Measurements from ENCODE around the gene IL1B. TPM values are rescaled to one million over a fixed set of nuclear protein-coding genes. Genes with fewer than 3 reads are reported as not detected.

IL1B gene
- polyA plus RNA-seq = 3.9 TPM
- long read RNA-seq, donor 1, partial matches to known transcripts = 0 of 1 reads
- long read RNA-seq, donor 1, other reads (novel, unspliced or antisense) = 0 of 1 reads
- long read RNA-seq, donor 2 = 0 reads
- long read RNA-seq, donor 3 = 0 reads
- long read RNA-seq, donor 4 = 0 reads
- long read RNA-seq, donor 5 = 0 reads
- long read RNA-seq, donor 6, partial matches to known transcripts = 0 of 1 reads
- long read RNA-seq, donor 6, other reads (novel, unspliced or antisense) = 0 of 1 reads
- long read RNA-seq, donor 7 = 0 reads
- long read RNA-seq, donor 8, partial matches to known transcripts = 0 of 2 reads
- long read RNA-seq, donor 8, other reads (novel, unspliced or antisense) = 0 of 2 reads
- long read RNA-seq, donor 9, partial matches to known transcripts = 0 of 2 reads
- long read RNA-seq, donor 9, other reads (novel, unspliced or antisense) = 0 of 2 reads
- long read RNA-seq, donor 10, partial matches to known transcripts = 0 of 1 reads
- long read RNA-seq, donor 10, other reads (novel, unspliced or antisense) = 0 of 1 reads
- long read RNA-seq, donor 11, partial matches to known transcripts = 0 of 1 reads
- long read RNA-seq, donor 11, other reads (novel, unspliced or antisense) = 0 of 1 reads

DNA sequence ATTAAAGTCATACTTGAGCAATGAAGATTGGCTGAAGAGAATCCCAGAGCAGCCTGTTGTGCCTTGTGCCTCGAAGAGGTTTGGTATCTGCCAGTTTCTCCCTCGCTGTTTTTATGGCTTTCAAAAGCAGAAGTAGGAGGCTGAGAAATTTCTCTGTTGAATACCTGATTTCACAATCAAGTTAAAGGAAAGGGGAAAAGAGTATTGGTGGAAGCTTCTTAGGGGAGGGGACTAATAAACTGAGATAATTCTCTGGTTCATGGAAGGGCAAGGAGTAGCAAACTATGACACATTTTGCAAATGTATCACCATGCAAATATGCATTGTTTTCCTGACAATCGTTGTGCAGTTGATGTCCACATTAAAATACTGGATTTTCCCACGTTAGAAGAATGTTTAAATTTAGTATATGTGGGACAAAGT is at the start of gene IL1B:
Gene IL1B, minus strand, starts transcription at position 85 of the 423 bp plus-strand sequence. CDS start 550 bp downstream, outside the sequence.
- no CpG with 5 or more reads among the region's 4 CpGs for WGBS (ENCODE audit: insufficient coverage, low lambda C conversion rate)
- Histone ChIP-seq H3K4me1 (ENCODE audit: control insufficient read depth, insufficient read depth, low read length) (peaks cover 26% of the 10 kb centered on the region), H3K9me3 (ENCODE audit: control insufficient read depth, low read depth, low read length) (no peaks in the 10 kb centered on the region), H3K27ac (ENCODE audit: low read length) (no peak within 1 kb of the TSS), H3K4me3 (ENCODE audit: low read length) (no peak within 1 kb of the TSS), H3K27me3 (ENCODE audit: control insufficient read depth, insufficient read depth, low read length) (no peaks in the 10 kb centered on the region), H3K36me3 (ENCODE audit: control insufficient read depth, insufficient read depth, low read length) (no peaks in the 10 kb centered on the region)
- DNase-seq = peak; percentile 33 to 76

DNA sequence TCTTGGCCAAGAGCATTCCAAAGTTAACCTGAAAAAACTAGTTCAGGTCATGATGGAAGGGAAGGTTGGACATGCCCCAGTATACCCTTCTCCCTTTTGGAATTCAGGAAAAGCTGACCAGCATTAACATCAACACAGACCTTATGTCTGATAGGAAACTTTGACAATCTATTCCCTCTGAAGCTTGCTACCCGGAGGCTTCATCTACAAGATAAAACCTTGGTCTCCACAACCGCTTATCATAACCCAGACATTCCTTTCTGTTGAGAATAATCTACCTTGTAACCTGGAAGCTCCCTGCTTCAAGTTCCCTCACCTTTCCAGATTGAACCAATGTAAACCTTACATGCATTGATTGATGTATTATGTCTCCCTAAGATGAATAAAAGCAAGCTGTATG is 49.7 kb upstream of the IL1B start:
- Histone ChIP-seq H3K4me3 (ENCODE audit: low read length) (no peak overlapping the region), H3K4me1 (ENCODE audit: control insufficient read depth, insufficient read depth, low read length) (no peaks in the 10 kb centered on the region), H3K9me3 (ENCODE audit: control insufficient read depth, low read depth, low read length) (no peaks in the 10 kb centered on the region), H3K27me3 (ENCODE audit: control insufficient read depth, insufficient read depth, low read length) (no peaks in the 10 kb centered on the region), H3K36me3 (ENCODE audit: control insufficient read depth, insufficient read depth, low read length) (no peaks in the 10 kb centered on the region), H3K27ac (ENCODE audit: low read length) (no peak overlapping the region)
- no CpG with 5 or more reads among the region's 2 CpGs for WGBS (ENCODE audit: insufficient coverage, low lambda C conversion rate)
- no peak for DNase-seq

DNA sequence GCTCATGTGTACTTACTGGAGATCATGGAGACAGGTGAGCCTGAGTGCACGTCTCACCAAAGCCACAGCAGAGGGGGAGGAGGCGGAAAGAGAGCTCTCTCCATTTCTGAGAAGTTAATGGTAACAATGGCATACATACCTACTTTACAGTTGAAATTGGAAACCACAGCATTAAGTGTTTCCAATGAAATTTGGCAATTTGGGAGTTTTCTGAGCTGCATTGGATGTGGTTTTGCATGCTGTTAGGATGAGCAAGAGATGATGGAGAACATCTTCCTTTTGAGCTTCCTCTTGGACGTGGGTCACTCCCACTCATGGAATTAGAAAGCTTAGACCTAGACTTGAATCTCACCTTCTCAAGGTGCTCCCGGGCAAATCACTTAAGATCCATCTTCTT is 48.9 kb upstream of the IL1B start:
- Histone ChIP-seq H3K9me3 (ENCODE audit: control insufficient read depth, low read depth, low read length) (no peaks in the 10 kb centered on the region), H3K4me1 (ENCODE audit: control insufficient read depth, insufficient read depth, low read length) (no peaks in the 10 kb centered on the region), H3K27me3 (ENCODE audit: control insufficient read depth, insufficient read depth, low read length) (no peaks in the 10 kb centered on the region), H3K27ac (ENCODE audit: low read length) (no peak overlapping the region), H3K36me3 (ENCODE audit: control insufficient read depth, insufficient read depth, low read length) (no peaks in the 10 kb centered on the region), H3K4me3 (ENCODE audit: low read length) (no peak overlapping the region)
- DNase-seq = no peak
- no CpG with 5 or more reads among the region's 4 CpGs for WGBS (ENCODE audit: insufficient coverage, low lambda C conversion rate)

DNA sequence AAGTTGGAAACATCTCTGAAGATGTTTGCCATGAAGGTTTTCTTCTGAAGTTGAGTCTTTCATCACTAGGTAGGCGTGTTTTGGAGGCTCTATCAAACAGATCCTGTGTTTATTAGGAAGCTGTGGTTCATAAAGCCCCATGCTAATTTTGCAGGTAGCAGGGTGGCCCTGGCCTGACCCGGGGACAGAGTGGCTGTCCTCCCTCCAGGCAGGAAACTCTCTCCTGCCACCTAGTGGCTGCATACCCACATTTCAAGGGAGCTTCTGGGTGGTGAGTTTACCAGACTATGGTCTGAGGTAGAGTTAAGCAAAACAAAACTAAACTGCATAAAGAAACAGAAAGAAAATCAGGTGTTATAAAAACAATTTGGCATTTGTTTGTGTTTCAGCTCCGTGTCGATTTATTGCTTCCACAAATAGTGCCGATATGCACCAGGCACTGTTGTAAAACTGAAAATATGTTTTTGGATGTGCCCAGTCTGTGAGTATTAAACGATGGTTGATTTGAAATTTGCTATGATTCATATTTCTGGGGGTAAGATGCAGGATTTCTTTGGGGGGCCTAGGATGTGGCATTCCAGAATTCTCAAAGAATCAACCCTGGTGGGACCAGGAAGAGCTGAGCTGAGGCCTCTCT is 48.4 kb upstream of the IL1B start:
- no peak overlapping the region for H3K27ac ChIP-seq (ENCODE audit: low read length)
- H3K4me1 ChIP-seq (ENCODE audit: control insufficient read depth, insufficient read depth, low read length) = no peaks in the 10 kb centered on the region
- no peaks in the 10 kb centered on the region for H3K9me3 ChIP-seq (ENCODE audit: control insufficient read depth, low read depth, low read length)
- no peaks in the 10 kb centered on the region for H3K36me3 ChIP-seq (ENCODE audit: control insufficient read depth, insufficient read depth, low read length)
- DNase-seq = peak; percentile 43 to 48
- no peak overlapping the region for H3K4me3 ChIP-seq (ENCODE audit: low read length)
- WGBS (ENCODE audit: insufficient coverage, low lambda C conversion rate) = 58% methylated on average over 3 of the region's 6 CpGs
- H3K27me3 ChIP-seq (ENCODE audit: control insufficient read depth, insufficient read depth, low read length) = no peaks in the 10 kb centered on the region

DNA sequence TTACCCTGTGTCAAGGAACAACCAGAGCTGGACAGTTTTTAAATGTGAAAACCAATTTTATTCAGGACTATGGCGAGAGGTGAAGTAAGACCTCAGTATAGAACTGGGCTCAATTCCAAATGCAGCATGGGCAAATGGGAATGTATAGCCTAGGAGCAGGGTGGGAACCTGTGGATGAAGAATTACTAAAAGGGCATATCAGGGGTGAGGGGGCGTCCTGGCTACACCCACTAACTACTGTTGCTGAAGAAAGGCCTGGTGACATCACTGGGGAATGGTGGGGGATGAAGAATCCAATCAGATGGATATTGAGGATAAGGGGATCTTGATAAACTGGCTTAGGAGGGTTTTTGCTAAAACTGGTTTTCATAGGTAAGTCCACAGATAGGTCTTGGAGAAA is 47.1 kb upstream of the IL1B start:
- Histone ChIP-seq H3K9me3 (ENCODE audit: control insufficient read depth, low read depth, low read length) (no peaks in the 10 kb centered on the region), H3K4me1 (ENCODE audit: control insufficient read depth, insufficient read depth, low read length) (no peaks in the 10 kb centered on the region), H3K36me3 (ENCODE audit: control insufficient read depth, insufficient read depth, low read length) (no peaks in the 10 kb centered on the region), H3K27ac (ENCODE audit: low read length) (no peak overlapping the region), H3K27me3 (ENCODE audit: control insufficient read depth, insufficient read depth, low read length) (no peaks in the 10 kb centered on the region), H3K4me3 (ENCODE audit: low read length) (no peak overlapping the region)
- DNase-seq = no peak
- WGBS (ENCODE audit: insufficient coverage, low lambda C conversion rate) = no CpG with 5 or more reads among the region's 2 CpGs

DNA sequence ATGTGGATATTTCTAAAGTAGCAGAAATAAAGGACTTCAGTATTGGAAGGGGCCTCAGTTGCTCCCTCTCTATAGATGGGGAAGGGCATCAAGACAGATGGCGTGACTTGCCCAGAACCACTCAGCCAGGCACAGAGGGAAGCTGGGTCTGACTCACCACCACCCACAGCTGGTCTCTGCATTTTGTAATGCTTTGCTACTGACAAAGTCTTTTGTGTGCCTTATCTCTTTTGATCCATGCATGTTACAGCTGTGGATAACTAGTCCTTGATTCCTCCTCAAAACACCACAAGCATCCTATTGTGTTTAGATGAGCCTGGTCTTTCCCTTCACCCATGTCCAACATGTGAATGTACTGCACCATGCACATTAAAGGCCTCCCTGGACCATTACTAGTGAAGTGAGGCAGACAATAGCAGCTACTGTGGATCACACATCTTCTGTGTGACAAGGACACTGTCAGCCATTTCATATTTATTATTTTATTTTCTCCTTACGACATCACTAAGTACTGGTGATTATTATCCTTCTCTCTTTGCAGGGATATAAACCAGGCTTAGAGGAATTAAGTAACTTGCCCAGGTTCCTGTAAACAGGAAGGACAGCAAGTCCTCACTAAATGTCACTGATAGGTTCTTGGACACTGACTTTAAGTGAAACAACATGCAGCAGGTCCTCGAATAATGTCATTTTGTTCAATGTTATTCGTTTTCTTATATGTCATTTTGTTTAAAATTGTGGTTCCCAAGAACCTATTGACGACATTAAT is 44.8 kb upstream of the IL1B start:
- Histone ChIP-seq H3K27me3 (ENCODE audit: control insufficient read depth, insufficient read depth, low read length) (no peaks in the 10 kb centered on the region), H3K36me3 (ENCODE audit: control insufficient read depth, insufficient read depth, low read length) (no peaks in the 10 kb centered on the region), H3K9me3 (ENCODE audit: control insufficient read depth, low read depth, low read length) (no peaks in the 10 kb centered on the region), H3K4me3 (ENCODE audit: low read length) (no peak overlapping the region), H3K27ac (ENCODE audit: low read length) (no peak overlapping the region), H3K4me1 (ENCODE audit: control insufficient read depth, insufficient read depth, low read length) (no peaks in the 10 kb centered on the region)
- no peak for DNase-seq
- 94% methylated on average over 3 of the region's 5 CpGs for WGBS (ENCODE audit: insufficient coverage, low lambda C conversion rate)

DNA sequence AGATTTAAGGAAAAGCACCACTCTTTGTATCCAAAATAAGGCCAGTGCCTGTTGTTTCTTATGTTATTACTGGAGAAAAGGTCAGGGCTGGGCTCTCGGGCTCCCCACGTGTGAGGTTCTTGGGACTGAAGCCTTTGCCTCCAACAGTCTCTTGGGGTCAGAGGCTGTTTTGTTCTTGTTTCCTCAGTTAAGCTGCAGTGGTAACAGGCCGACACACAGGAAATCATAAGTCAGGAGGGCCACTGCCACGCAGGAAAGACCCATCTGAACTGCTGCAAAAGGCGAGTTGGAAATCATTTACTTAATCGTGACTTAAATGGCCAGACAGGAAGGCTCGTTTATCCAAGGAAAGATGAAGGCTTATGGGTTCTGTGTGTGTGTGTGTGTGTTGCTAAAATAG is 44.1 kb upstream of the IL1B start:
- Histone ChIP-seq H3K9me3 (ENCODE audit: control insufficient read depth, low read depth, low read length) (no peaks in the 10 kb centered on the region), H3K36me3 (ENCODE audit: control insufficient read depth, insufficient read depth, low read length) (no peaks in the 10 kb centered on the region), H3K27me3 (ENCODE audit: control insufficient read depth, insufficient read depth, low read length) (no peaks in the 10 kb centered on the region), H3K27ac (ENCODE audit: low read length) (no peak overlapping the region), H3K4me1 (ENCODE audit: control insufficient read depth, insufficient read depth, low read length) (no peaks in the 10 kb centered on the region), H3K4me3 (ENCODE audit: low read length) (no peak overlapping the region)
- 84% methylated on average over 2 of the region's 7 CpGs for WGBS (ENCODE audit: insufficient coverage, low lambda C conversion rate)
- no peak for DNase-seq

DNA sequence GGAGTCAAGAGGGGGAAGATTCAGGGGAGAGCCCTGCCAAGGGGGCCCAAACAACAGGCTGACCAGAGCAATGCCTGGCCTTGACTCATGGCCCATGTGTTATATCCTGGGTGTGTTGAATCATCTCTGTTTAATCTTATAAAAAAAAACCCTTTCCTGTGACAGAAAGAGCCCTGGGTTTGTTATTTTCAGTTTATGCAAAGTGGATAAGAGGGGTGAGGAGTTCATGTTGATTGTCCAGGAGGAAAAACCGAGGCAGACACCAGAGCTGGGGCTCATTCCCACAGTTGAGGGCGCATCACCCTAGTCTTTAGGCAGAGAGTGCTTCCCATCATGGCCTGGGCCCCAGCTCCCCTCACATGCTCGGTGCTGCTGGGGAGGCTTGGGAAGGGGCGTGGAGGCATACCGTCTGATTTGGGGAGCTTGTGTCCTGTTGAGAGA is 43.5 kb upstream of the IL1B start:
- WGBS (ENCODE audit: insufficient coverage, low lambda C conversion rate) = no CpG with 5 or more reads among the region's 5 CpGs
- H3K27ac ChIP-seq (ENCODE audit: low read length) = no peak overlapping the region
- no peaks in the 10 kb centered on the region for H3K27me3 ChIP-seq (ENCODE audit: control insufficient read depth, insufficient read depth, low read length)

DNA sequence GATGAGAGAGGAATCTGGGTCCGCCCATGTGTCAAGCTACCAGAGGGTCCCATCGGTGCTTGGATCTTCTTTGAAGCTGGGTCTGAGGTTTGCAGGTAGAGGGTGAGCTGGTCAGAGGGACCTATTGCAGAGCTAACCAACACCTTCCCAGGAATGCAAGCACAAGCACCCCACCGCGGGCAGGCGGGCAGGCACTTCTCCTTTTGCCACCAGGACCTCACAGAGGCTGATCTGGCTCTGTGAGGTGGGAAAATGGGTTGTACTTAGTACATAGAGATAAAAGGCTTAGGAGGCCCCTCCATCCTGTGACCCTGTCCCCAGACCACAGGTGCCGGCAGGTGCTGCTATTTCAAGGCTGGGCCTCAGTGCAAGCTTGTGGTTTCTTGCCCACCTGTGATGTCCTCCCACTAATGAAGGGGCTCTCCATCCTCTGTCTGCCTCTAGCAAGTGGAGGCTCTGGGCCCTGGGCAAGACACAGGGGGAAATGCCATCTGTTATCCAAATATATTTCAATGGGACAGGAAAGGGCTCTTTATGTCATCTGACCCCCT is 43.0 kb upstream of the IL1B start:
- Histone ChIP-seq H3K4me1 (ENCODE audit: control insufficient read depth, insufficient read depth, low read length) (no peaks in the 10 kb centered on the region), H3K4me3 (ENCODE audit: low read length) (no peak overlapping the region), H3K27ac (ENCODE audit: low read length) (no peak overlapping the region), H3K27me3 (ENCODE audit: control insufficient read depth, insufficient read depth, low read length) (no peaks in the 10 kb centered on the region), H3K36me3 (ENCODE audit: control insufficient read depth, insufficient read depth, low read length) (no peaks in the 10 kb centered on the region), H3K9me3 (ENCODE audit: control insufficient read depth, low read depth, low read length) (no peaks in the 10 kb centered on the region)
- no CpG with 5 or more reads among the region's 6 CpGs for WGBS (ENCODE audit: insufficient coverage, low lambda C conversion rate)
- no peak for DNase-seq

More for the DNA sequence above, 43.5 kb upstream of the IL1B start:
- Histone ChIP-seq H3K36me3 (ENCODE audit: control insufficient read depth, insufficient read depth, low read length) (no peaks in the 10 kb centered on the region), H3K4me1 (ENCODE audit: control insufficient read depth, insufficient read depth, low read length) (no peaks in the 10 kb centered on the region), H3K9me3 (ENCODE audit: control insufficient read depth, low read depth, low read length) (no peaks in the 10 kb centered on the region), H3K4me3 (ENCODE audit: low read length) (no peak overlapping the region)
- no peak for DNase-seq

DNA sequence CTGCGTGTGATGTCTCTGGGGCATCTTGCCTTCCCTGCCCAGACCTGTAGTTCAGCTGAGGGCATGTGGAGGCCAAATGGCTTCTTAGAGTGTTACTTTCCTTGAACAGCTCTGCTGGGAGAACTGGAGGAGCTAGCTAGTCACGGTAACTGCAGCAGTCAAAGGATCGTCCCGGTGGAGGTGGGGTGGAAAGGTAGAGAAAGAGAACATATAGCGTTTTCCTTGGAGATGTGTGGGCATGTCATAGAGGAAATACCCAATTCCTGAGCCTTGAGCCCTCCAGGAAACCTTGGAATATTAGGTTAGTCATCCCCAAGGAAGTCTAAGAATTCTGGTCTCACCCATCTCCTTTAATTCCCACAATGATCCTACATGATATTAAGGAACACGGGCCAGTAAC is 40.8 kb upstream of the IL1B start:
- H3K27ac ChIP-seq (ENCODE audit: low read length) = no peak overlapping the region
- no peaks in the 10 kb centered on the region for H3K9me3 ChIP-seq (ENCODE audit: control insufficient read depth, low read depth, low read length)
- no peak for DNase-seq
- no CpG with 5 or more reads among the region's 6 CpGs for WGBS (ENCODE audit: insufficient coverage, low lambda C conversion rate)
- no peaks in the 10 kb centered on the region for H3K4me1 ChIP-seq (ENCODE audit: control insufficient read depth, insufficient read depth, low read length)
- H3K36me3 ChIP-seq (ENCODE audit: control insufficient read depth, insufficient read depth, low read length) = no peaks in the 10 kb centered on the region
- no peak overlapping the region for H3K4me3 ChIP-seq (ENCODE audit: low read length)
- H3K27me3 ChIP-seq (ENCODE audit: control insufficient read depth, insufficient read depth, low read length) = no peaks in the 10 kb centered on the region

All from large intestine (tissue), 12 donors.